GM19372 (cell line): ENCODE results near the gene MAP3K1.
"Not testable (repeated sequence)": the region's sequence is repeated elsewhere in the genome, so short reads cannot be mapped to it uniquely, and the experiment has no call there.

Experiments
- ATAC-seq: cut with Tn5 transposase; IDR thresholded peaks from one replicate; pipeline ENCODE4 v1.9.1; 2021; ENCODE audit warnings: mild to moderate bottlenecking, low read depth, moderate library complexity; ENCODE audit not compliant: unreplicated experiment

Gene MAP3K1

DNA sequence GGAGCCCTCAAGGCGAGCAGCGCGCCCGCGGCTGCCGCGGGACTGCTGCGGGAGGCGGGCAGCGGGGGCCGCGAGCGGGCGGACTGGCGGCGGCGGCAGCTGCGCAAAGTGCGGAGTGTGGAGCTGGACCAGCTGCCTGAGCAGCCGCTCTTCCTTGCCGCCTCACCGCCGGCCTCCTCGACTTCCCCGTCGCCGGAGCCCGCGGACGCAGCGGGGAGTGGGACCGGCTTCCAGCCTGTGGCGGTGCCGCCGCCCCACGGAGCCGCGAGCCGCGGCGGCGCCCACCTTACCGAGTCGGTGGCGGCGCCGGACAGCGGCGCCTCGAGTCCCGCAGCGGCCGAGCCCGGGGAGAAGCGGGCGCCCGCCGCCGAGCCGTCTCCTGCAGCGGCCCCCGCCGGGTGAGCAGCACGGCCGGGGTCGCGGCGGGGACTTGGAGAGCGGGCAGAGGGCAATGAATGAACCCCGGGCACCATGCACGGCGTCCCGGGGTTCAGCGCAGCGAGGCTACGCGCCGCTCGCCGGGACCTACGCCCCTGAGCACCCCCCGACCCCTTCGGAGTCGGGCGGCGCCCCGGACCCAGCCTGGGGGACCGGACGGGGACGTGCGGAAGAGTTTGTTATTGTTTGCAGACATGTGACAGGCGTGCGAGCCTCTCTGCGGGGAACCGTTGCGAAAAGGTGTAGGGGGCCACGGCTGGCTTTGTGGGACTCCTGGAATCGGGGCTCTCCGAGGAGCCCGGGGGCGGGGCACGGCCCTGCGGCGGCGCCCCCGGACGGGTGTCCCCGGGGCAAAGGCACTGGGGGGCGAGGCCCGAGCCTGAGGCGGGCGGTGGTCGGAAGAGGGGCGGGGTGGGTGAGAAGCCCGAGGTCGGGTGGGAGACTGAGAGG lies 553 bp downstream of the MAP3K1 start:
- peak; percentile 28 for ATAC-seq

DNA sequence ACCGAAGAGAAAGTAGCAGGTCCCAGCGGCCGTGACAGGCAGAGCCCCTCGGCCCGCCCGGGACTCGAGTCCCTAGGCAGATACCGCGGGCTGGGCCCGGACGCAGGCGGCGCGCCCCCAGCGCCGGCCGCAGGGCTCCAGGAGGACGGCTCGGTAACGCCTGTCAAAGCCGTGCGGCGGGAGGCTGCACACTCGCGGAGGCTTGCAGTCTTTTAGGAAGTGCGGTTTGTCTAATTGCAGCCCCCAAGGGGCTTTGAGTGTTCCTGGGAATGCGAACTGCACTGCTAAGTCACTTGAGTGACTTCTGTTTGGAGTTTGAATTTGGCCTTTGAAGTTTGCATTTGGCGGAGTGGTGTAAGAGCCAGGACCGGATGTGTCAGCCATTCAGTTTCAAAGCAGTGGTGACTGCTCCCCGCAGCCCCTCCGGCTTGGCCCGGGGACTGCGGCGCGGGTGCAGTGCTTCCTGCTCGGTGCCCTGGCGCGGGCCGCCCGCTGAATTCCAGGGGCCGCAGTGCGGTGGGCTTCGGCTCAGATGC lies 1.3 kb downstream of the MAP3K1 start:
- peak; percentile 36 for ATAC-seq

DNA sequence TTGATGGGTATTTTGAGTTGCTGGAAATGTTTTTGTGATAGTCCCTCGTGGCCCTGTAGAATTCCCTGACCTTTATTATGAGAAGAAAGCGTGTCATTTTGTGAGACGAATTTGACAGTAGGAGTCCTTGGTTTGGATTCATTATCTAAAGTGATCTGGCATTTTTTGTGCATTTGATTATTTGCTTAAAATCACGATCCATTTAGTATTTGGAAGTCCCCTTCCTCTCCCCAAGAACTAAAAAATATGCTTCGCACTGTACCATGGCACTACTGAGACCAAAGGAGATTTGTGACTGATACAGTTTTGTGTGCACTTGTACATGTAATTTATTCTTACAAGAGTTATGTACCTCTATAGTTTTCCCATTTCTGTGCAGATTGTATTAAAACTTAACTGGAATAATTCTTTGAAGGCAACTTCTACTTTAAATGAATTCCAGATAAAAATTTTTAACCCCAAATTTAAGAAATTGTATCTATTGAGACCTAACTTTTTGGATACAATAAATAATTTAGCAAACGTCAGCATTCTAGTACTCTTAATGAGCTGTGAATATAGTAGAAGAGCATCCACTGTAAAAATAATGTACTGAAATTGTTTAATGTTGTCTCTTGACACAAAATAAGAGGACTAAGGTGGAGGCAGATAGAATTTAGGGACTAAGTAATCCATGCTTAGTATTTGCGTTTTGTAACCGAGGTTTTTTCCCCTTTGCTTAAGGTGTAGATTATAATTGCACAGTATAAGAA lies 2.1 kb downstream of the MAP3K1 start:
- ATAC-seq: no peak

DNA sequence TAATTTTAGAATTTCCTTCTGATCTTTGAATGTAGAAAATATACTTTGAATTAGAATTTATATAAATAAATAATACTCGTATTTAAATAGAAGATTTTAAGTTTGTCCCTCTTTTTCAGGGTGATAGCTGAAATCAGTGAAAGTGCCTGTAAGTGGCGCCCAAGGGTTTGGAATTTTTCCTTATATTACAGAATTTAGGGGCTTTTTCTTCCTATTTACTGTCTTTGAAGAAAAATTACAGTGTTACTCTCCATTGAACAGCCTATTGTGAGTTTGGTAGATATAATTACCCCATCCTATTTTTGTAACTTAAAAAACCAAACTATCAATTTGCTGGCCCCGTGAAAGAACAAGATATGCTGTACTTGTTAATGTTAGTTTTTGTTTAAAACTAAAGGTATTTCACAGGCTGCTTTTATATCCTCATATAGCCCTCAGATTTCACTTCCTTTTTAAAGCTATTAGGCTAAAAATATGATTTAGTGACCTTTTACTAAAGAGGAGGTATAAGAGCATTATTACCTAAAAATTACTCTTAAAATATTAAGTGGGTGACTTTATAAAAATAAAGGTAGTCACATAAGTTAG lies 3.2 kb downstream of the MAP3K1 start:
- ATAC-seq: no peak

DNA sequence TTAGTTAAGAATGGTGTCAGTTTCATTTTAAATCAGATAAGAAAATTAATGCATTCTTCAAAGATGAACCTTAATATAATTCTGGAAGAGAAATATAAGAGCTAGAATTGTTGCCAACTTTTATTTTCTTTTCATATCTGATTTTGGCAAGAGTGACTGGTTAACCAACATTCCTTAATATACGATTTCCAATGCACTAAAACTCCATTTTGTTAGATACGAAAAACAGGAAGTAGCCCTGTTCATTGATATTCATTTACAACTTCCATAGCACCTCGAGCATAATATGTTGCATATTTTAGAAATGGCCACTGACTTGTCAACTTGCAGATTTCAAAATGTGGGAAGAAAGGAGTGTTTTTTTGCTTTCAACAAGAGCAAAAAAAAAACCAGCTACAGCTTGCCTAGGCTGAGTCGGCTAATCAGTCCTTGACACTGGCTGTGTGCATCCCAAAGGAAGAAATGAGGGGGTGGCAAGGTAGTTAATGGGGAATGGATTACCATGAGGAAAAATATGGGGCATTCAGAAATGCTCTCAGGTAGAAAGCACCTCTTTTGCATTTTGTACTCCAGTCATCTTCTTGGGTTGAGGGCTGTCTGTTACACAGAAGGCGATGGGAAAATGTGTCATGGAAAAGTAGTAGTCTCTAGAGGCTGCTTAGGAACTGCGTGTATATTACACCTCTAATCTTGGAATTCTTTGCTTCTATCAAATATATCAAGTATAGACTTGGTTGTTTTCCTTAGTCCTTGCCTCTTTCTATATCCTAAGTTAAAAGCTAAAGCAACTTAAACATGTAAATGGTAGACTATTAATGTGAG lies 3.9 kb downstream of the MAP3K1 start:
- no peak for ATAC-seq

DNA sequence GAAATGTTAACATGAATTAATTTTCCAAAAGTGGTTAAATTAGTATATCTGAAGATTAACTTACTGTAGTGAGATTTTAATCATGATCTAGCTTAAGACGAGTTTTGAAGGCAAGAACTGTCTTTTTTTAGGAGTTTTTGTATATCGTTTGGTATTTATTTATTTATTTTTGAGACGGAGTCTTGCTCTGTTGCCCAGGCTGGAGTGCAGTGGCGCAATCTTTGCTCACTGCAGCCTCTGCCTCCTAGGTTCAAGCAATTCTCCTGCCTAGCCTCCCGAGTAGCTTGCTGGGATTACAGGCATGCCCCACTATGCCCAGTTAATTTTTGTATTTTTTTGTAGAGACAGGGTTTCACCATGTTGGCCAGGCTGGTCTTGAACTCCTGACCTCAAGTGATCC lies 6.5 kb downstream of the MAP3K1 start:
- not testable (repeated sequence) for ATAC-seq

DNA sequence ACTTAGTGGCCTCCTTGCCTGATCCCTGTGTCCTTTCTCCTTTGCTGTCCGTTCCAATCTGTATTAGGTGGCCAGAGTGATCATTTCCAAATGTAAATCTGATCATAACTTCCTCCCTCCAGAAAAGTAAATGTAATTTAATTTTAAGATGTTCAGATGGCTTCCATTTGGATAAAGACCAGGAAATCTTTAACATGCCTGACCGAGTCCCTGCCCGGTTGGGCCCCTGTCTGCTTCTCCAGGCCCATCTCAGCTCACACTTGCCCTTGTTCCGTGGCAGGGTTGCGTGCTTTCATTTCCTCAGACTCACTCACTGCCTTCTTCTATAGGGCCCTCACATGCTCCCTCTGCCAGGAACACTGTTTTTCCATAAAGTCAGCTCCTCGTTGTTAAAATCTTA lies 7.6 kb downstream of the MAP3K1 start:
- ATAC-seq: no peak

DNA sequence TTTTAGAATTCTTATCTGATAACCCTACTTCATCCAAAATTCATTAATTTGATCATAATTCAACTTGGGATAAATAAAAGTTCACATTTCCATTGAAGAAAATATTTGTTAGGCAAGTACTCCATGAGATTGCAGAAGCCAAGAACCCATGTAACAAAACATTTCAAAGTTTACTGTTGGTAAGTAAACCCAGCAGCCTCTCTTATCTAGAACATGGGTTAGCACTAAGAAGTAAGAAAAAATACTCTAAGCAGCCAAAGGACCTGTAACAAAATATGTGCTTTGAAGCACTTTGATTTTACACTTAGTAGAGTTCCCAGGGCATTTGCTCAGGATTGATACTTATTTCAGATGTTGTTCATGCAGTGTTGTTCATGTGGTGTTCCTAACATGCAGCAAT lies 8.7 kb downstream of the MAP3K1 start:
- no peak for ATAC-seq

DNA sequence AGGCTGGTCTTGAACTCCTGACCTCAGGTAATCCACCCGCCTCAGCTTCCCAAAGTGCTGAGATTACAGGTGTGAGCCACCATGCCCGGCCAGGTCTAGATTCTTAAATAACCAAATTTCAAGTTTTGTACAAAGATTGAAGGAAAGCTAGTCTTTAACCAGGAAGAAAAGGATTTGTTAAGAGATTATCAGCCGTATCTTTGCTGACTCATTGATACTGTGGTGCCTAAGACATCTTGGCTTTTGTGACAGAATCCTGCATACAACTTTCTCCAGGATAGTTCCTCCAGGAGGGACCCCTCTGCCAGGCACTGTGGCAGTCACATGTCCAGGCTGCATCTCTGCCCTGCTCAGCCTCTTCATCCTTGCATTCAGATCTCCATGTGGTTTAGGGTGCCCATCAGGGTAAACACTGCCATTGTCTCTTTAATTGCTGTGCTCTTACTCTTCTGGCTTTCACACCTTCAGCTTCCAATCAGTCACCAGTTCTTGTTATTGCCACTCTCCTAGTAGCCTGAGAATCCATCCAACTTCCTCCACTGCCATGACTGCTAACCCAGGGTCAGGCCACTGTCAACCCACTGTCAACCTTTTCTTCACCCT lies 10.0 kb downstream of the MAP3K1 start:
- no peak for ATAC-seq

DNA sequence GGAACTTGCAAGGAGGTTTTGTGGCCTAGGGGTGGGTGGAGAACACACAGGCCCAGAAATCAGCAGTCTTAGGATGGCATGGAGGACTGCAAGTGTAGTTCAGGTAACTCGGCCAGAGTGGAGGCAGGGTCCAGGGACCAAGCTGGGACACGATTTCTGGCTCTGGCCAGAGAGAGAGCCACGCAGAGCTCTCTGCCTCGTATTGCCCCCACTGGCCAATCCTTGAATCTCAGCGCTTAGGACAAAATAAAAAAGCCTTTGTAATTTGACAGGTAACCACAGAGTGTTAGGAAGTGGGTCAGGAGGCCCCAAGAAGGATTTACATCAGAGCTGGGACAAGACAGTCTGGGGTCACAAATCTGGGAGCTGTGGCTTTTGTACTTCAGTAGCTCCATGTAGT lies 11.7 kb downstream of the MAP3K1 start:
- ATAC-seq: no peak

DNA sequence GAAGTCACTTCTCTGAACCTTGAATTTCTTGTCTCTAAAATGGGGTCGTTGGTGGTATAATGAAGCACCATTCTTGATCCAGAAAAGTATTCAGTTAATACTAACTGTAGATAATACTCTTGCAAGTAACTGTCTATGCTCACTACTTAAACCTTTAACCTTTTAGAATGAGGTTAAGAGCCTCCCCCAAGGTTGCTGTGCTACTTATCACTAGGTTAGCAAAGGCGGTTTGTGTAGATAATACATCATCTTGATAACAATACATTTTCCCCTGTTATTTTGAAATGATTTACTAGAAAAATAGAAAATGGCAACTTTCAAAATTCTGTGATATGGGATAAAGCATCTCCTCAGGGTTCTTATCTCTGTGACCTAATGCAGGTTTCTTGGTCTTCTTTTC lies 12.6 kb downstream of the MAP3K1 start:
- ATAC-seq: no peak

DNA sequence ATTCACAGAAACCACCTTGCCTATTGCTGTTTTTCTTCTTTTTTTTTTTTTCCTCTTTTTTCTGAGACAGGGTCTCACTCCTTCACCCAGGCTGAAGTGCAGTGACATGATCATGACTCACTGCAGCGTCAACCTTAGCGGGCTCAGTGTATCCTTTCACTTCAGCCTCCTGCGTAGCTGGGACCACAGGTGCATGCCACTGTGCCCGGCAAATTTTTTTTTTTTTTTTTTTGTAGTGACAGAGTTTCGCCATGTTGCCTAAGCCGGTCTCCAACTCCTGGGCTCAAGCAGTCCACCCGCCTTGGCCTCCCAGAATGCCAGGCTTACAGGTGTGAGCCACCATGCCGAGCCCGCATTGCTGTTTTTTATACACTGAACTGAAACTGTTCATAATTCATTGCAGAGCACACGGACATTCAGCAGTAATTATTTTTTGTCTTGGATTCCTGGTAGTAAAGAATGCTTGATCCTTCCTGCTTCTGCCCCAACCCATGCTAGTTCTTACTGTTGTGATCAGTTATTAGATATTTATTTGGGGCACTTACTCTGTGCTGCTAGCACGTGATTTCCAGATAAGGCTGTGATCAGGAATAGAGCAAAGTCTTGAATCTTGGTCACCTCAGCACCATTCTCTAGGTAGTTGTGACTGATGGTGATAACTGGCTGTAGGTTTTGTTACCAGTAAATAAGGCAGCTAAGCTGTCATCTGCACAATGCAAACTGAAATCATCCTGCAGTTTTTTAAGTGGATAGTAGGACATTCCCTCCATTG lies 14.0 kb downstream of the MAP3K1 start:
- no peak for ATAC-seq

DNA sequence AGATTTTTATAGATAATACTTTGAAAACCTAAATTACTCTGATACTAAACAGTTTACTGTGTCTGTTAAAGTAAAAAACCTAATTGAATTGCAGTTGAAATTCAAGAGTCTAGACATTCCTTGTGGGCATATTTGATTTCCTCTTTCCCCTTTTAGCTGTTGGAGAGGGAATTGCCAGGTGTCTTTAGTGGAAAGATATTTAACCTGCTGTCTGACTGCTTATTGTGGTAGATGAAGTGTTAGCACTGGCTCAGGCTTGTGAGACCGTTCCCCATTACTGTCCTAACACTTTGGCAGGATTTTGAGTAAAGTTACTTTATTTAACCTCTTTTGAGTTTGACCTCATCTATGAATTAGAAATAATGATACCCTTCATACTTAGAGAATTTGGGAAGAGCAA lies 16.4 kb downstream of the MAP3K1 start:
- no peak for ATAC-seq

DNA sequence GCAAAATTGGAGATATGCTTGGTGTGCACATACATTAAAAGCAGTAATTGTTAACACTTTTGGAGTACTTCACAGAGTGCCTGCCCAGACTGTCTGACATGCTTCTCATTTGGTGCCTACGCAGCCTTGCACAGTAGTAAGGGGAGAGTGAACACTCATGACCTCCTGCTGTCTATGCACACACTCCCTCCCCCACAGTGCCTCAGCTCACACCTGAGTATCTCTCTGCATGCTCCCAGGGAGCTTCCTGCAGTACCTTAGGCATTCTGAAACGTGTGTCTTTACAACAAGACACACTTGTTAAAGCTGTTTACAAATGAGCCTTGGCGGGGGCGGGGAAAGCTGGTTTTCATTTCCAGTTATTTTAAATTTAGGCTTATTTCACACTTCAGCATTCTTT lies 18.0 kb downstream of the MAP3K1 start:
- ATAC-seq: no peak

DNA sequence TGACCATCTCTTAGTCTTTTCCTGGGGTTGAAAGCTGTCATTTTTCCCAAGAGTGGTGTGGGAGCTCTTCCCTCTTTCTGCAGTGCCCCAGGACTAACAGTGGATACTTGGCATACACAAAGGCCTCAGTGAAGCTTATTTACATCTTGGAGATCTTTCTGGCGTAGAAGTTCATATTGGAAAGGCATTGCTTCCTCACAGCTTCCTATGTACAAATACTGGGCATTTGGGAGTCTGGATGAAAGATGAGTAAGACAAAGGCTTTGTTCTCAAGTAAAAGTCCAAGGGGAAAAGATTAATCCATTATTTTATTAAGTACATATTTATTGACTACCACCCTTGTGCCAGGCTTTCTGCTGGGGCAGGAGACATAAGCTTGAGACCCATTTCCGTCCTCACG lies 22.0 kb downstream of the MAP3K1 start:
- ATAC-seq: no peak

DNA sequence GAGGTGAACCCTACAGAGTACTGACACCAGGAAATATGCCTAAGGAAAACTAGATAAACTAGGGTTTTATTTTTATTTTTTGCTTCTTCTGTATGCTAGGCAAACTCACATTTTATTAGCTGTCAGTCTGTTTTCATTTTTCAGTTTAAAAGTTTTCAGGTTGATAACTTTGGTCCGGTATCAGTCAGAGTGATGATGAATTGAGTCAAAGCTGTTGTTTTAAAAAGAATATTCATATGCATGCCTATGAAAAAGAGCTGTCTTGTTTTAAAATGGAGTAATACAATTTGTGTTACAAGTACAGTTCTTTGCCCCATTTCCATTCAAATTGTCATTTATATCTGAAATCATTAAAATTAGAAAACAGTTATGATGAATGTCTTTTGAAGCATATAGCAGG lies 22.6 kb downstream of the MAP3K1 start:
- no peak for ATAC-seq

DNA sequence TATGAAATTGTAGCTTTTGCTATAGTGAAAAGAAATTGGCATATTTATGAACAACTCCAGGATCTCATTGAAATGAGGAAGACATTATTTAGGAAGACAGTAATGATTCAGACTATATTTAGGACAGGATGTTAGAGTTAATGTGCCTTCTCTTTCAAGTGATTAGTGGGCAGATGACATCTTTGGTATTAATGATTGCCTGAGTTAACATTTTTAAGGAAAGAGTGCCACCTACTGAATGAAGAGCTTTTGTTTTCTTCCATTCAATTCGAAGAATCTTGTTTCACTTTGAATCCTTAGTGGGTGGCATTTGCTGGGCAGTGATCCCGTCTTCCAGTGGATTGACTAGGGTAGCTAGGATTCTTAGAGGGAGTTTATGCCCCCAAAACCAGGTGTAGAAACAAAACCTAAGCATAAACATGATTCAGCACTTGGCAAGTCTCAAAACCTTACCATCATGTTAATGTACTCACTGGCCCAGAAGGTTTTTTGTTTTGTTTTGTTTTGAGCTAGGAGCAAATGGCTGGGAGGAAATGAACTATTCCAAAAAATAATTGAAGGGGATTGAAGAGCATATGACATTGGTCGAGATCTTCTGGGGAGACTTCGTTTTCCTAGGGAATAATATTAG lies 23.2 kb downstream of the MAP3K1 start:
- no peak for ATAC-seq

DNA sequence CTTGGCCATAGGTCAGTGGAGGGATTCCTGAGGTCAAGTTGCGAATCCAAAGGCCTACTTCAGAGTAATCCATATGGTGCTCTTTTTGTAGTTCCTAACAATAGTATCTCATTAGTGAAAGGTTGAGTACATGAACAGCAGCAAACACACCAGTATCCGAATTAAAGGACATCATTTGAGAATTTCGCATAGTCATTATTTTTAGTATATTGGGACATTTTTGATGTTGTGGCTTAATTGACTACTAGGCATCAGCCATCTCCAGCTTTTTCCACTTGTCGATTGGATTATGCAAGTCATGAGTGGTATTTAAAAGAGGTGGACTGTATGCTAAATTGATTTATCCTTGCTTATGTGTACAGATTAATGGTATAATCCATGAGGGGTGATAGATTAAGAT lies 23.7 kb downstream of the MAP3K1 start:
- ATAC-seq: no peak

DNA sequence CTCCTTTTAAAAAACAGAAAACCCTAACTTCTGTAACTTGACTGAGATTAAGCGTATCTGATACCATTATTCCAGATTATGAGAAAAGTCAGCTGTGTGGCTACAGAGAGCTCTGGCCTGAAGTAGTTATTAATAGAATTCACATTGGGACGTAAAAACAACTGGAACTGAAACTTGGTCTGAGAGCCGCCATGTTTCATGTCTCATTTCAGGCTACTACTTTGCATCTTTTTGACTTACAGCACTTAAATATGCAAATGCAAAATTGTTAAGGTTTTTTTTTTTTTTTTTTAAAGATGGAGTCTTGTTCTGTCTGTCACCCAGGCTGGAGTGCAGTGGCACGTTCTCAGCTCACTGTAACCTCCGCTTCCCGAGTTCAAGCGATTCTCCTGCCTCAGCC lies 25.2 kb downstream of the MAP3K1 start:
- no peak for ATAC-seq
